Measurements from ENCODE around the gene IGSF21. TPM values are rescaled to one million over a fixed set of nuclear protein-coding genes. Genes with fewer than 3 reads are reported as not detected.

Gene IGSF21
- total and polyA plus RNA-seq, 2 donors (not counting 3 experiments of a cell fraction or from before 2014, with no cell fraction given): not detected

DNA sequence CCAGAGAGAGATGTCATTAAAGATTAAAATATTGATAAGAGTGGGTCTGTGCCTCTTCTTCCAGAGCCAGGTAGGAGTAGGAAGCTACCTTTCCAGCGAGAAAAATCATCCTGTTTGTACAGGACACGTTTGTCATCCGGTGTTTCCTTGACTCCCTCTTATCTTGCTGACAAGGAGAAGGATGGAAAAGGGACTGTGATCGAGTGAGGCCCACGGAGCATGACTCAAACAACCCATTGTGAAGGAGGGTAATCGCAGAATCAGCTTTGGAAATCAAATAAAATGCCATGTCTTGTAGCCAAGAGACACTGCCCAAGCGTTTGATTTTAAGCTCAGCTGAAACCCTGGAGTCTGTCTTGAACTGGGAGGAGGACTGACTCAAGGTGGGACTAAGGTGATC is 97.7 kb downstream of the IGSF21 start:
- no peak overlapping the region for H2AFZ ChIP-seq (ENCODE audit: low read depth, low read length)
- no peaks in the 10 kb centered on the region for H3K9me1 ChIP-seq (replicated peaks; ENCODE audit: control insufficient read depth, extremely low read depth, insufficient read depth, low read length)
- H3K27ac ChIP-seq (ENCODE audit: insufficient read depth, low read depth, low read length): no peak overlapping the region
- H3K4me3 ChIP-seq (replicated peaks in 1 of 3; ENCODE audit: insufficient read depth in 1 of 3, low read depth in 1 of 3, low read length in 3 of 3): no peak overlapping the region
- ChIA-PET POLR2A (no interaction called here), CTCF (no interaction called here)
- dilution Hi-C loops (cut with MboI; ENCODE audit: extremely low pct_ligation_motif_present, low sequenced_read_pairs): no loop called here
- DNase-seq (ENCODE audit: low read depth, low spot score) (no peak), FAIRE-seq (no peak)
- H4K20me1 ChIP-seq (replicated peaks; ENCODE audit: control insufficient read depth, extremely low read depth, insufficient read depth, low read length): no peaks in the 10 kb centered on the region
- intact Hi-C loops (cut with micrococcal nuclease): no loop called here
- no peak for TF ChIP-seq GATA2 (IDR thresholded peaks at IDR 0.05; ENCODE audit: insufficient read depth, insufficient read length, low read depth, low read length)
- TF ChIP-seq JUN (IDR thresholded peaks at IDR 0.05; ENCODE audit: borderline replicate concordance, insufficient read depth, insufficient read length, low read depth): no peak
- TF ChIP-seq EZH2 (IDR thresholded peaks at IDR 0.05; ENCODE audit: borderline replicate concordance, low read depth, low read length, severe bottlenecking): no peak
- TF ChIP-seq POLR2A (IDR thresholded peaks at IDR 0.05; ENCODE audit: low read depth, low read length): no peak
- TF ChIP-seq MYC (IDR thresholded peaks at IDR 0.05; ENCODE audit: low read depth, low read length): no peak
- TF ChIP-seq, protein P1, sequence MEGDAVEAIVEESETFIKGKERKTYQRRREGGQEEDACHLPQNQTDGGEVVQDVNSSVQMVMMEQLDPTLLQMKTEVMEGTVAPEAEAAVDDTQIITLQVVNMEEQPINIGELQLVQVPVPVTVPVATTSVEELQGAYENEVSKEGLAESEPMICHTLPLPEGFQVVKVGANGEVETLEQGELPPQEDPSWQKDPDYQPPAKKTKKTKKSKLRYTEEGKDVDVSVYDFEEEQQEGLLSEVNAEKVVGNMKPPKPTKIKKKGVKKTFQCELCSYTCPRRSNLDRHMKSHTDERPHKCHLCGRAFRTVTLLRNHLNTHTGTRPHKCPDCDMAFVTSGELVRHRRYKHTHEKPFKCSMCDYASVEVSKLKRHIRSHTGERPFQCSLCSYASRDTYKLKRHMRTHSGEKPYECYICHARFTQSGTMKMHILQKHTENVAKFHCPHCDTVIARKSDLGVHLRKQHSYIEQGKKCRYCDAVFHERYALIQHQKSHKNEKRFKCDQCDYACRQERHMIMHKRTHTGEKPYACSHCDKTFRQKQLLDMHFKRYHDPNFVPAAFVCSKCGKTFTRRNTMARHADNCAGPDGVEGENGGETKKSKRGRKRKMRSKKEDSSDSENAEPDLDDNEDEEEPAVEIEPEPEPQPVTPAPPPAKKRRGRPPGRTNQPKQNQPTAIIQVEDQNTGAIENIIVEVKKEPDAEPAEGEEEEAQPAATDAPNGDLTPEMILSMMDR (IDR thresholded peaks at IDR 0.05; ENCODE audit: extremely low read depth in 1 of 2, insufficient read depth in 1 of 2, low read depth in 1 of 2, low read length in 2 of 2): no peak
- TF ChIP-seq, protein P2, sequence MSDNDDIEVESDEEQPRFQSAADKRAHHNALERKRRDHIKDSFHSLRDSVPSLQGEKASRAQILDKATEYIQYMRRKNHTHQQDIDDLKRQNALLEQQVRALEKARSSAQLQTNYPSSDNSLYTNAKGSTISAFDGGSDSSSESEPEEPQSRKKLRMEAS (IDR thresholded peaks at IDR 0.05; ENCODE audit: insufficient read depth, insufficient read length): no peak
- no peak for TF ChIP-seq FOS (IDR thresholded peaks at IDR 0.05; ENCODE audit: borderline replicate concordance, insufficient read depth, low read length)
- TF ChIP-seq POLR2AphosphoS5 (IDR thresholded peaks at IDR 0.05; ENCODE audit: insufficient read depth, low read depth, low read length): no peak
- no TSS peak for BruUV-seq (replicated peaks)
- no peaks in the 10 kb centered on the region for H3K36me3 ChIP-seq (ENCODE audit: control insufficient read depth in 2 of 2, extremely low read depth in 1 of 2, insufficient read depth in 2 of 2, low read length in 2 of 2)
- no peaks in the 10 kb centered on the region for H3K79me2 ChIP-seq (ENCODE audit: control insufficient read depth, insufficient read depth, low read length)
- no peaks in the 10 kb centered on the region for H3K4me1 ChIP-seq (ENCODE audit: control insufficient read depth, extremely low read depth, insufficient read depth, low read length)
- H3K4me2 ChIP-seq (ENCODE audit: insufficient read depth, low read length): no peak overlapping the region
- H3K27me3 ChIP-seq (ENCODE audit: control insufficient read depth in 2 of 2, insufficient read depth in 2 of 2, low read length in 2 of 2): no peaks in the 10 kb centered on the region
- H3K9ac ChIP-seq (replicated peaks; ENCODE audit: extremely low read depth, insufficient read depth, low read length): no peak overlapping the region
- no peaks in the 10 kb centered on the region for H3K9me3 ChIP-seq (replicated peaks; ENCODE audit: control insufficient read depth, insufficient read depth, low read length)
